Activated CD4-positive, alpha-beta T cell treated with anti-CD3 and anti-CD28 coated beads for 1 hour (primary cell): ENCODE measurements around the gene PFKFB4.

ENCODE experiments used
- DNase-seq: peaks from one replicate; pipeline ENCODE4 v3.0.0-alpha.2; 2020

The PFKFB4 gene

GRCh38 chr3:48581621-48582481, 25.2 kb upstream of the PFKFB4 start:
- DNase-seq: no peak

GRCh38 chr3:48576647-48577046, 20.0 kb upstream of the PFKFB4 start:
- no peak for DNase-seq

- no peak for DNase-seq
These were observed 18.8 kb upstream of the PFKFB4 start for GRCh38 chr3:48575366-48575765.

GRCh38 chr3:48573973-48574585, 17.5 kb upstream of the PFKFB4 start:
- no peak for DNase-seq

GRCh38 chr3:48572517-48572916, 15.9 kb upstream of the PFKFB4 start:
- no peak for DNase-seq

- DNase-seq: no peak
These were observed 15.3 kb upstream of the PFKFB4 start for GRCh38 chr3:48571938-48572337.

GRCh38 chr3:48569808-48570450, 13.3 kb upstream of the PFKFB4 start:
- no peak for DNase-seq

- no peak for DNase-seq
These were observed 12.8 kb upstream of the PFKFB4 start for GRCh38 chr3:48569400-48569799.

- no peak for DNase-seq
These were observed 11.9 kb upstream of the PFKFB4 start for GRCh38 chr3:48568476-48568875.

GRCh38 chr3:48567500-48567899, 10.9 kb upstream of the PFKFB4 start:
- no peak for DNase-seq

GRCh38 chr3:48567090-48567489, 10.5 kb upstream of the PFKFB4 start:
- no peak for DNase-seq

- DNase-seq: no peak
These were observed 9.8 kb upstream of the PFKFB4 start for GRCh38 chr3:48566401-48566760.

- DNase-seq: no peak
These were observed 9.2 kb upstream of the PFKFB4 start for GRCh38 chr3:48565591-48566400.

GRCh38 chr3:48565186-48565585, 8.6 kb upstream of the PFKFB4 start:
- DNase-seq: no peak

GRCh38 chr3:48564667-48565066, 8.1 kb upstream of the PFKFB4 start:
- no peak for DNase-seq

- no peak for DNase-seq
These were observed 7.4 kb upstream of the PFKFB4 start for GRCh38 chr3:48564022-48564421.

- DNase-seq: no peak
These were observed 6.8 kb upstream of the PFKFB4 start, which contains the start of gene UCN2 for GRCh38 chr3:48563382-48563918. Gene UCN2 (minus strand): TSS chr3:48563781. CDS start chr3:48563124, 657 bp downstream.

- no peak for DNase-seq
These were observed 5.9 kb upstream of the PFKFB4 start for GRCh38 chr3:48562367-48563095.

GRCh38 chr3:48561045-48561736, 4.6 kb upstream of the PFKFB4 start:
- no peak for DNase-seq

- DNase-seq: no peak
These were observed 4.0 kb upstream of the PFKFB4 start for GRCh38 chr3:48560648-48561018.

- no peak for DNase-seq
These were observed 2.0 kb upstream of the PFKFB4 start for GRCh38 chr3:48558493-48559134.
